NB4 (cell line): ENCODE measurements around the gene FSHB.
"Not testable (repeated sequence)": the region's sequence is repeated elsewhere in the genome, so short reads cannot be mapped to it uniquely, and the experiment has no call there.

Source experiments
- DNase-seq: peaks from one replicate; pipeline ENCODE4 v3.0.0; 2010; ENCODE audit warnings: low read depth
- H3K4me3 ChIP-seq: one replicate; pipeline ENCODE4 v1.5.1; 2011; ENCODE audit warnings: mild to moderate bottlenecking, low read depth, low read length, moderate library complexity
- CTCF ChIP-seq: IDR thresholded peaks from one replicate; pipeline ENCODE4 v1.5.1; 2012; ENCODE audit warnings: low read depth, low read length
- MAX ChIP-seq: IDR thresholded peaks from 2 replicates; pipeline ENCODE4 v1.6.1; 2011; ENCODE audit warnings: low read depth, low read length
- MYC ChIP-seq: IDR thresholded peaks from 2 replicates; pipeline ENCODE4 v1.6.1; 2011; ENCODE audit warnings: low read depth, low read length
- POLR2A ChIP-seq: IDR thresholded peaks from 2 replicates; pipeline ENCODE4 v1.6.1; 2011; ENCODE audit warnings: mild to moderate bottlenecking; ENCODE audit not compliant: insufficient read length; ENCODE audit errors: extremely low read depth

The FSHB gene

GRCh38 chr11:30255637-30256036 lies 24.8 kb downstream of the FSHB start:
- no peak for DNase-seq
- TF ChIP-seq CTCF, result no peak
- no peak for TF ChIP-seq MYC
- no peak for TF ChIP-seq POLR2A
- no peak for TF ChIP-seq MAX
- H3K4me3 ChIP-seq, result no peak overlapping the region

- H3K4me3 ChIP-seq, result no peak overlapping the region
- TF ChIP-seq CTCF, result no peak
- no peak for TF ChIP-seq MYC
- TF ChIP-seq MAX, result no peak
- no peak for TF ChIP-seq POLR2A
- DNase-seq, result no peak
Measured at GRCh38 chr11:30257058-30257457, 26.2 kb downstream of the FSHB start.

GRCh38 chr11:30258679-30259078 lies 27.9 kb downstream of the FSHB start:
- no peak for DNase-seq
- no peak overlapping the region for H3K4me3 ChIP-seq
- TF ChIP-seq MAX, result no peak
- no peak for TF ChIP-seq CTCF
- no peak for TF ChIP-seq MYC
- TF ChIP-seq POLR2A, result no peak

GRCh38 chr11:30260813-30261212 lies 30.0 kb downstream of the FSHB start:
- TF ChIP-seq MAX, result no peak
- TF ChIP-seq POLR2A, result no peak
- no peak for TF ChIP-seq MYC
- no peak for TF ChIP-seq CTCF
- DNase-seq, result no peak

GRCh38 chr11:30261821-30262220 lies 31.0 kb downstream of the FSHB start:
- no peak for DNase-seq
- H3K4me3 ChIP-seq, result no peak overlapping the region
- TF ChIP-seq MAX, result no peak
- no peak for TF ChIP-seq MYC
- TF ChIP-seq CTCF, result no peak
- TF ChIP-seq POLR2A, result no peak

More at GRCh38 chr11:30260813-30261212, 30.0 kb downstream of the FSHB start:
- H3K4me3 ChIP-seq, result no peak overlapping the region

GRCh38 chr11:30268638-30269037 lies 37.8 kb downstream of the FSHB start:
- not testable (repeated sequence) for DNase-seq, H3K4me3 ChIP-seq
